Tibial artery (tissue), 4 donors: ENCODE measurements around the gene HAUS1.
A peak's percentile ranks its signal among the peaks of the same experiment; 100 is the strongest.

ENCODE experiments used
- DNase-seq, 2 donors: peaks; one replicate each; pipeline ENCODE4 v3.0.0-alpha.2; 2019
- H3K27ac ChIP-seq, 2 donors: fragments of 200-600 bp; sonication (generic) in 1 of 2; 1 replicate in 1 of 2; 2 replicates in 1 of 2; pipeline ENCODE4 v1.5.1; 2018 to 2019; ENCODE audit warnings: mild to moderate bottlenecking in 1 of 2
- H3K27me3 ChIP-seq, 2 donors: fragments of 200-600 bp; sonication (generic) in 1 of 2; one replicate each; pipeline versions ENCODE4 v1.5.1 to v1.6.0; 2016 to 2019
- H3K36me3 ChIP-seq, 3 donors: fragments of 200-600 bp; sonication (generic) in 2 of 3; one replicate each; pipeline ENCODE4 v1.5.1; 2016 to 2019; ENCODE audit warnings: mild to moderate bottlenecking in 2 of 3
- H3K4me1 ChIP-seq, 4 donors: fragments of 200-600 bp; sonication (generic) in 2 of 4; 1 replicate in 3 of 4; 2 replicates in 1 of 4; pipeline ENCODE4 v1.5.1; 2016 to 2019
- H3K4me3 ChIP-seq, 2 donors: fragments of 200-600 bp; sonication (generic) in 1 of 2; 1 replicate in 1 of 2; 2 replicates in 1 of 2; pipeline ENCODE4 v1.5.1; 2018 to 2019; ENCODE audit warnings: mild to moderate bottlenecking in 2 of 2
- H3K9me3 ChIP-seq, 3 donors: fragments of 200-600 bp; sonication (generic) in 1 of 3; one replicate each; pipeline ENCODE4 v1.5.1; 2016 to 2019
- CTCF ChIP-seq, 2 experiments: fragments of 200-600 bp in 1 of 2; fragments of 450-650 bp in 1 of 2; IDR thresholded peaks; one replicate each; pipeline ENCODE4 v1.5.1; 2017 to 2019; ENCODE audit warnings: antibody characterized with exemption in 2 of 2, mild to moderate bottlenecking in 1 of 2, moderate library complexity in 1 of 2
- intact Hi-C: fragments of 100-400 bp; cut with DNase I; formaldehyde crosslinking; loops from one replicate; pipeline ENCODE4 v1.15.0; 2023; ENCODE audit warnings: low total_unique reads

Gene HAUS1

GRCh38 chr18:46104128-46104911, at the start of gene HAUS1:
HAUS1 (plus strand) TSS chr18:46104385; CDS start chr18:46104412, 27 bp downstream.
- H3K4me3 ChIP-seq: peak within 1 kb of the TSS; percentile 75 to 92
- DNase-seq: peak; percentile 93 to 96
- peaks cover 0 to 22% (median 5%) of the 10 kb centered on the region in 4 donors for H3K4me1 ChIP-seq
- no peaks in the 10 kb centered on the region for H3K27me3 ChIP-seq
- peaks cover 0 to 9% (median 0%) of the 10 kb centered on the region in 3 donors for H3K36me3 ChIP-seq
- no peaks in the 10 kb centered on the region for H3K9me3 ChIP-seq
- peak within 1 kb of the TSS; percentile 84 to 85 for H3K27ac ChIP-seq
- TF ChIP-seq CTCF (IDR thresholded peaks at IDR 0.05): no peak
- intact Hi-C loops: no loop called here

- Histone ChIP-seq H3K4me1 (peaks cover 0 to 29% (median 8%) of the 10 kb centered on the region in 4 donors), H3K36me3 (no peaks in the 10 kb centered on the region), H3K9me3 (no peaks in the 10 kb centered on the region), H3K27ac (no peak overlapping the region), H3K27me3 (no peaks in the 10 kb centered on the region), H3K4me3 (no peak overlapping the region)
- intact Hi-C loops: no loop called here
- TF ChIP-seq CTCF (IDR thresholded peaks at IDR 0.05): no peak
- DNase-seq: no peak
Observed at GRCh38 chr18:46054956-46055837, 49.0 kb upstream of the HAUS1 start.

- no peak overlapping the region for H3K27ac ChIP-seq
- TF ChIP-seq CTCF (IDR thresholded peaks at IDR 0.05): no peak
- H3K4me1 ChIP-seq: peaks cover 0 to 29% (median 8%) of the 10 kb centered on the region in 4 donors
- no peaks in the 10 kb centered on the region for H3K9me3 ChIP-seq
- H3K27me3 ChIP-seq: no peaks in the 10 kb centered on the region
- no peak for DNase-seq
- intact Hi-C loops: no loop called here
- no peaks in the 10 kb centered on the region for H3K36me3 ChIP-seq
- no peak overlapping the region for H3K4me3 ChIP-seq
Observed at GRCh38 chr18:46055838-46056230, 48.4 kb upstream of the HAUS1 start.

- no peaks in the 10 kb centered on the region for H3K36me3 ChIP-seq
- no peaks in the 10 kb centered on the region for H3K27me3 ChIP-seq
- no peaks in the 10 kb centered on the region for H3K4me1 ChIP-seq
- H3K4me3 ChIP-seq: no peak overlapping the region
- H3K27ac ChIP-seq: no peak overlapping the region
- no peak for DNase-seq
- intact Hi-C loops: no loop called here
- H3K9me3 ChIP-seq: no peaks in the 10 kb centered on the region
- TF ChIP-seq CTCF (IDR thresholded peaks at IDR 0.05): no peak
Observed at GRCh38 chr18:46060359-46060841, 43.8 kb upstream of the HAUS1 start.

- Histone ChIP-seq H3K36me3 (no peaks in the 10 kb centered on the region), H3K9me3 (no peaks in the 10 kb centered on the region), H3K27ac (no peak overlapping the region), H3K4me1 (no peaks in the 10 kb centered on the region), H3K4me3 (no peak overlapping the region), H3K27me3 (no peaks in the 10 kb centered on the region)
- TF ChIP-seq CTCF (IDR thresholded peaks at IDR 0.05): no peak
- DNase-seq: no peak
- intact Hi-C loops: no loop called here
Observed at GRCh38 chr18:46061387-46061786, 42.8 kb upstream of the HAUS1 start.
